ENCODE results near the gene RNF167. TPM values are rescaled to one million over a fixed set of nuclear protein-coding genes. Genes with fewer than 3 reads are reported as not detected.

The RNF167 gene
- total RNA-seq, 1 donor from 2014 or later, result 43.6 TPM

- DNase-seq (ENCODE audit: low read depth), result no peak
These were observed 38.7 kb downstream of the RNF167 start for GRCh38 chr17:4978726-4979125.

DNA sequence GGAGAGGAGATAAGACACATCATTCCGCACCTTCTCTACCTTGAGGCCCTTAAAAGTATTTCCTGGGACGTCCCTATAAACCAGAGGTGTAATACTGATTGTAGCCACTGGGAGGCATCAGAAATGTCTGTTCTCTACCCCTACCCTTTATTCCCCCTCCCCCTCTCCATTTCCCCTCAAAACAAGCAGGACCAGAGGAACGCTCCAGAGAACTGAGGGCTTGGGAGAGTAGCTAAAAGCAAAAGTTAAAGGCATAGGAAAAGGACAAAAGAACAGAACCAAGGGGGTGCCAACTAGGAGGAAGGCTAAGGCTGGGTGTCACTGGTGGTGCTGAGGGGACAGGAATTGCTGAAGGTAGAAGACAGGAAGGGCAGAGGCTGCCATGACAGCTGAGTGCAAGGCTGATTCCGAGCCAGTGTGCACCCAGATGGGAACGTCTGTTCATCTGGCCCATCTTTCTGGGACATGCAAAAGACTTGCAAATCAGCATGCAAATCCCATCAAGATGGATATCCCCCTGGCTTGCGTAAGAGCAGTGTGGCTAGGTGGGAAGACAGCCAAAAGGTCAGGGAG lies 40.7 kb downstream of the RNF167 start:
- peak; percentile 45 for DNase-seq (ENCODE audit: low read depth)

- no peak for DNase-seq (ENCODE audit: low read depth)
These were observed 42.2 kb downstream of the RNF167 start for GRCh38 chr17:4982305-4982704.

DNA sequence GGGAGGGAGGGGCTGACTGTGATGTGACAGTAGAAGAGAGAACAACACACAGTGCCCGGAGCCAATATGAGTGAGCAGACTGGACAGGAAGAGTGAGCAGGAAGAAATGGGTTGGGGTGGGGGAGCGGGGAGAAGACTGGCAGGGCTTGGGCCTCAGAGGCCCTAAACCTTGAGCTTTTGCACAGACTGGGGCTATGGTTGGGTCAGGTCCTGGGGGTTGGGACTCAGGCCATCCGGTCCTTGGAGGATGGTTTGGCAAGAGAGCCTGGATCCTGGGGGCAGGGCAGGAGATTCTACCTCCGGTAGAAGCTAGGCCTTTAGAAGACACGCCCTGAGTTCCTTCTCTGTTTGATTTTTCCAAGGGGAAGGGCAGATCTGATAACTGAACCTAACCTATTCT lies 46.3 kb downstream of the RNF167 start:
- no peak for DNase-seq (ENCODE audit: low read depth)

GRCh38 chr17:4986951-4987766 lies 47.1 kb downstream of the RNF167 start, which contains the start of gene CAMTA2:
Gene CAMTA2 (minus strand): TSS chr17:4987675. CDS start chr17:4986222, 1,453 bp downstream.
- peak; percentile 36 for DNase-seq (ENCODE audit: low read depth)

DNA sequence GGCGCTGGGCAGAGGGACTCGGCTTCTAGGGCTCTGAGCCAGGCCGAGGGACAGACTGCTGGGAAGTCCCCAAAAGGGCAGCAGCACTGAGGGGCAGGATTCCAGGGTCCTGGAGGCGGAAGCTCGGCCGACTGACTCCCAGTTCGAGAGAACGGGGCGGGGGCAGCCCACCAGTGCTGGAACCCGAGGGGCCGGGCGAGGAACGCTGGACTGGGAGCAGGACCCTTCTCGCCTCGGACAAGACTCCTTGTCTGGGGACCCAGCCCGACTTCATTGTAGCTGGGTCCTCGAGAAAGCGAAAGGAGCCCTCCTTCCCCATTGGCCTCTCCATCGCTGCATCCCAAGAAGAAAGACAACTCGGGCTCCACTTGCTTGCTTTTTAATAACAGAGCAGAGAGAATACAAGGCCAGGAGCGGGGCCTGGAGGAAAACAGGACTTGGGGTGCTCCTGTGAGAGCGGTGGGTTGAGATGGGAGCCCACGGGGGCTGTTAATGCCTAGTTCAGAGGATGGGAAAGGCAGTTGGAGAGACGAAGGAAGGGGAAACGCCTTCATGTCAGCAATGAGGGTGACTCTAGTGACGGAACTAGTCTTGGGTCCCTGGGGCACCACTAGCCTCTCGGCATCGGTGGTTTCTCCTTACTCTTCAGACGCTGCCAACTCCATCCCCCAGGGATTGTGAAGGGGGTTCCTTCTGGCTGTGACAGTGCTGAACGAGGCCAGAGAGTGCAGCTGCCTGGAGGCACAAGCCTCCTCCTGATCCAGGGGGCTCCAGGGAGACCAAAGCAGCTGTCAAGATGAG lies 47.9 kb downstream of the RNF167 start:
- DNase-seq (ENCODE audit: low read depth), result no peak

DNA sequence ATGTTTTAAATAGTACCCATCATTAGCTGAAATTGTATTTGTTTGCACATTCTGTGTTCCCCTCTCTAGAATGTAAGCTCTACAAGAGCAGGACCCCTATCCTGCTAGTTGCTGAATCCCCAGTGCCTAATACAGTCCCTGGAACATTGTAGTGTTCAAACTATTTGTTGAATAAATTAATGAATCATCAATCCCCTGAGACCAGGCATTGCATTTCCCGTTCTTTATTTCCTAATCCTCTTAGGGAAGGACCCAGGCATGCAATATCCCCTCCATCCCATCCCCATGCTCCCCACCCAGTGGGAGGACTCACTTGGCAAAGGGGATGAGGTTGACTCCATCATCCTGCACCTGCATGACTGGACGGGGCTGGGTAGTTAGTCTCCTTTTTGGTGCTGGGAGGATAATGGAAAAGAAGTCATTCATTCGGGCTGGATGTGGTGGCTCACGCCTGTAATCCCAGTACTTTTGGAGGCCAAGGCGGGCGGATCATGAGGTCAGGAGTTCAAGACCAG lies 54.1 kb downstream of the RNF167 start:
- DNase-seq (ENCODE audit: low read depth), result no peak

Other genes with a start within 250 kb of the RNF167 start
- gene PELP1, start 236.1 kb upstream of the RNF167 start, total RNA-seq, result 16.0 and 31.7 TPM in 2 replicates
- gene ARRB2, start 229.6 kb upstream of the RNF167 start, total RNA-seq, result 2.1 and 2.7 TPM in 2 replicates
- 17.4 and 20.6 TPM in 2 replicates for gene MED11, start 208.8 kb upstream of the RNF167 start, total RNA-seq
- gene ZMYND15, start 200.4 kb upstream of the RNF167 start, total RNA-seq, result 0.30 and 1.0 TPM in 2 replicates
- gene CXCL16, start 200.3 kb upstream of the RNF167 start, total RNA-seq, result 36.2 and 48.6 TPM in 2 replicates
- gene TM4SF5, start 168.4 kb upstream of the RNF167 start, total RNA-seq, result not detected in 2 replicates
- not detected in 2 replicates for gene VMO1, start 153.9 kb upstream of the RNF167 start, total RNA-seq
- not detected in 2 replicates for gene GLTPD2, start 151.3 kb upstream of the RNF167 start, total RNA-seq
- gene PSMB6, start 144.1 kb upstream of the RNF167 start, total RNA-seq, result 79.0 and 204 TPM in 2 replicates
- 16.0 and 21.3 TPM in 2 replicates for gene PLD2, start 133.1 kb upstream of the RNF167 start, total RNA-seq
- gene MINK1, start 106.9 kb upstream of the RNF167 start, total RNA-seq, result 20.8 and 84.6 TPM in 2 replicates
- 1.7 and 4.2 TPM in 2 replicates for gene C17orf107, start 40.7 kb upstream of the RNF167 start, total RNA-seq
- gene CHRNE, start 37.2 kb upstream of the RNF167 start, total RNA-seq, result 0.25 and 0.35 TPM in 2 replicates
- not detected in 2 replicates for gene GP1BA, start 8.0 kb upstream of the RNF167 start, total RNA-seq
- gene SLC25A11, start 222 bp upstream of the RNF167 start, total RNA-seq, result 40.1 and 56.2 TPM in 2 replicates
- gene PFN1, start 8.3 kb downstream of the RNF167 start, total RNA-seq, result 549 and 701 TPM in 2 replicates
- gene ENO3, start 10.9 kb downstream of the RNF167 start, total RNA-seq, result 5.3 and 6.6 TPM in 2 replicates
- 45.7 and 66.5 TPM in 2 replicates for gene SPAG7, start 27.5 kb downstream of the RNF167 start, total RNA-seq
- gene CAMTA2, start 47.4 kb downstream of the RNF167 start, total RNA-seq, result 0.87 and 37.9 TPM in 2 replicates
- 0.40 and 0.69 TPM in 2 replicates for gene INCA1, start 57.3 kb downstream of the RNF167 start, total RNA-seq
- gene KIF1C, start 57.7 kb downstream of the RNF167 start, total RNA-seq, result 116 and 142 TPM in 2 replicates
- gene SLC52A1, start 95.2 kb downstream of the RNF167 start, total RNA-seq, result 0.52 and 0.55 TPM in 2 replicates
- 1.6 and 4.9 TPM in 2 replicates for gene ZFP3, start 138.2 kb downstream of the RNF167 start, total RNA-seq
- gene ZNF232, start 171.6 kb downstream of the RNF167 start, total RNA-seq, result 8.8 and 10.4 TPM in 2 replicates
- 0.55 TPM in 1 of 2 replicates, not detected in the other for gene USP6, start 175.8 kb downstream of the RNF167 start, total RNA-seq

Data from renal cortical epithelial cell (primary cell).